Natural killer cell (primary cell): ENCODE data around the gene ARL5C. TPM values are rescaled to one million over a fixed set of nuclear protein-coding genes. Genes with fewer than 3 reads are reported as not detected.
"Not testable (repeated sequence)": the region's sequence is repeated elsewhere in the genome, so short reads cannot be mapped to it uniquely, and the experiment has no call there.

Experiments used
- ATAC-seq, 3 donors: fragments of 150-1000 bp in 2 of 3; fragments of 200-7000 bp in 1 of 3; cut with Tn5 transposase; 1 replicate in 1 of 3; 2 replicates in 2 of 3; pipeline ENCODE4 v1.10.0; 2021; ENCODE audit warnings: mild to moderate bottlenecking in 2 of 3, moderate library complexity in 2 of 3
- DNase-seq, 2 donors: peaks; one replicate each; pipeline versions ENCODE4 v3.0.0 to v3.0.0-alpha.2; 2013 to 2021; ENCODE audit warnings: mixed read lengths in 1 of 2
- H3K27ac ChIP-seq: one replicate; pipeline ENCODE4 v1.5.1; 2013; ENCODE audit warnings: mild to moderate bottlenecking, low read length
- H3K27me3 ChIP-seq: one replicate; pipeline ENCODE4 v1.6.1; 2013; ENCODE audit warnings: low read length; ENCODE audit not compliant: control insufficient read depth, insufficient read depth
- H3K36me3 ChIP-seq: one replicate; pipeline ENCODE4 v1.6.1; 2013; ENCODE audit warnings: low read length; ENCODE audit not compliant: control insufficient read depth, insufficient read depth
- H3K4me1 ChIP-seq: one replicate; pipeline ENCODE4 v1.6.1; 2013; ENCODE audit warnings: low read length; ENCODE audit not compliant: control insufficient read depth, insufficient read depth
- H3K4me3 ChIP-seq: one replicate; pipeline ENCODE4 v1.5.1; 2013; ENCODE audit warnings: low read length
- H3K9me3 ChIP-seq: one replicate; pipeline ENCODE4 v1.6.1; 2013; ENCODE audit warnings: low read length; ENCODE audit not compliant: control insufficient read depth, insufficient read depth
- H3K27ac Mint-ChIP-seq, 2 donors: one replicate each; pipeline ENCODE4 v1.8.0; 2022; ENCODE audit warnings: mild to moderate bottlenecking in 2 of 2, mixed read lengths in 2 of 2, moderate library complexity in 1 of 2
- H3K27me3 Mint-ChIP-seq, 2 donors: one replicate each; pipeline ENCODE4 v1.8.0; 2022; ENCODE audit warnings: low read depth in 2 of 2, mixed read lengths in 2 of 2
- H3K36me3 Mint-ChIP-seq: one replicate; pipeline ENCODE4 v1.8.0; 2022; ENCODE audit warnings: mixed read lengths
- H3K4me1 Mint-ChIP-seq, 2 donors: one replicate each; pipeline ENCODE4 v1.8.0; 2022; ENCODE audit warnings: mixed read lengths in 2 of 2
- H3K4me3 Mint-ChIP-seq: one replicate; pipeline ENCODE4 v1.8.0; 2022; ENCODE audit warnings: mild to moderate bottlenecking, moderate library complexity, mixed read lengths
- H3K9me3 Mint-ChIP-seq, 2 donors: one replicate each; pipeline ENCODE4 v1.8.0; 2022; ENCODE audit warnings: mixed read lengths in 2 of 2
- CTCF ChIP-seq: fragments of 200-600 bp; IDR thresholded peaks from one replicate; pipeline ENCODE4 v1.8.0; 2022; ENCODE audit warnings: antibody characterized with exemption
- WGBS: methylation state at CpG from one replicate; pipeline ENCODE4 v1.1.7; 2013; ENCODE audit warnings: missing lambda C conversion rate; ENCODE audit not compliant: insufficient coverage; 5-methylcytosine and 5-hydroxymethylcytosine counted together
- intact Hi-C: fragments of 100-400 bp; cut with micrococcal nuclease; formaldehyde crosslinking; loops from one replicate; pipeline ENCODE4 v1.14.2; 2022
- total RNA-seq, 4 donors: library from RNA; stranded (reverse); fragments of 120-200 nt in 1 of 4; gene quantifications; one replicate each; pipeline versions ENCODE4 v1.2.3 to v1.2.4, GENCODE V29; 2013 to 2022

ARL5C gene
- total RNA-seq, 3 donors from 2014 or later (not counting 1 experiment from before 2014, with no cell fraction given): 0.33 TPM; not detected in 2

GRCh38 chr17:39170109-39170508 is 4.1 kb upstream of the ARL5C start:
- H3K4me1 Mint-ChIP-seq: peaks cover 18 to 37% of the 10 kb centered on the region in 2 donors
- Histone ChIP-seq H3K9me3 (no peaks in the 10 kb centered on the region), H3K36me3 (no peaks in the 10 kb centered on the region), H3K27ac (no peak overlapping the region), H3K4me3 (no peak overlapping the region), H3K27me3 (no peaks in the 10 kb centered on the region), H3K4me1 (peaks cover 38% of the 10 kb centered on the region)
- no peak for TF ChIP-seq CTCF
- no peaks in the 10 kb centered on the region for H3K9me3 Mint-ChIP-seq
- no peak overlapping the region for H3K27ac Mint-ChIP-seq
- WGBS: 36% methylated on average over 4 of the region's 4 CpGs
- ATAC-seq: no peak
- H3K36me3 Mint-ChIP-seq: no peaks in the 10 kb centered on the region
- no peak overlapping the region for H3K4me3 Mint-ChIP-seq
- no peak for DNase-seq
- intact Hi-C loops: no loop called here
- no peaks in the 10 kb centered on the region for H3K27me3 Mint-ChIP-seq

GRCh38 chr17:39169518-39169917 is 3.6 kb upstream of the ARL5C start:
- no peak for ATAC-seq
- no peaks in the 10 kb centered on the region for H3K27me3 ChIP-seq
- peaks cover 24 to 37% of the 10 kb centered on the region in 2 donors for H3K4me1 Mint-ChIP-seq
- H3K4me3 ChIP-seq: no peak overlapping the region
- no peaks in the 10 kb centered on the region for H3K27me3 Mint-ChIP-seq
- intact Hi-C loops: loop anchor here (5.0 kb wide), 1 partner anchor 63 kb away; no protein-coding TSS in a partner anchor
- H3K36me3 ChIP-seq: no peaks in the 10 kb centered on the region
- TF ChIP-seq CTCF: no peak
- no peaks in the 10 kb centered on the region for H3K9me3 ChIP-seq
- no peaks in the 10 kb centered on the region for H3K9me3 Mint-ChIP-seq
- H3K27ac Mint-ChIP-seq: no peak overlapping the region
- DNase-seq: no peak
- WGBS: 72% methylated on average over 2 of the region's 3 CpGs
- H3K4me1 ChIP-seq: peaks cover 39% of the 10 kb centered on the region
- H3K4me3 Mint-ChIP-seq: no peak overlapping the region
- no peak overlapping the region for H3K27ac ChIP-seq
- no peaks in the 10 kb centered on the region for H3K36me3 Mint-ChIP-seq

- no peak for ATAC-seq
Observed at GRCh38 chr17:39169101-39169500, 3.1 kb upstream of the ARL5C start.

GRCh38 chr17:39168503-39168902 is 2.5 kb upstream of the ARL5C start:
- H3K9me3 Mint-ChIP-seq, H3K27me3 ChIP-seq, H3K27ac ChIP-seq, H3K27ac Mint-ChIP-seq, DNase-seq, H3K9me3 ChIP-seq, H3K4me3 Mint-ChIP-seq, ATAC-seq, H3K36me3 ChIP-seq, H3K27me3 Mint-ChIP-seq, H3K36me3 Mint-ChIP-seq, H3K4me3 ChIP-seq: not testable (repeated sequence)
- intact Hi-C loops: loop anchor here (5.0 kb wide), 1 partner anchor 64 kb away; no protein-coding TSS in a partner anchor
- 98% methylated on average over 10 of the region's 10 CpGs for WGBS
- peaks cover 41% of the 10 kb centered on the region for H3K4me1 ChIP-seq
- H3K4me1 Mint-ChIP-seq: peaks cover 31 to 39% of the 10 kb centered on the region in 2 donors

More at GRCh38 chr17:39169101-39169500, 3.1 kb upstream of the ARL5C start:
- no peak overlapping the region for H3K4me3 ChIP-seq
- H3K36me3 Mint-ChIP-seq: no peaks in the 10 kb centered on the region
- no peak for DNase-seq
- H3K36me3 ChIP-seq: no peaks in the 10 kb centered on the region
- no peak overlapping the region for H3K27ac Mint-ChIP-seq
- no peak overlapping the region for H3K27ac ChIP-seq
- peaks cover 41% of the 10 kb centered on the region for H3K4me1 ChIP-seq
- H3K27me3 ChIP-seq: no peaks in the 10 kb centered on the region
- H3K27me3 Mint-ChIP-seq: no peaks in the 10 kb centered on the region
- no peaks in the 10 kb centered on the region for H3K9me3 ChIP-seq
- peaks cover 28 to 39% of the 10 kb centered on the region in 2 donors for H3K4me1 Mint-ChIP-seq
- intact Hi-C loops: loop anchor here (5.0 kb wide), 1 partner anchor 63 kb away; no protein-coding TSS in a partner anchor
- TF ChIP-seq CTCF: no peak
- H3K9me3 Mint-ChIP-seq: no peaks in the 10 kb centered on the region
- peak overlapping the region; percentile 21 for H3K4me3 Mint-ChIP-seq
- WGBS: 65% methylated on average over 14 of the region's 14 CpGs
